Thyroid gland (tissue), 4 donors: ENCODE results near the gene RABL6. TPM values are rescaled to one million over a fixed set of nuclear protein-coding genes. Genes with fewer than 3 reads are reported as not detected.

Experiments
- DNase-seq, 2 donors: peaks; one replicate each; pipeline ENCODE4 v3.0.0-alpha.2; 2019
- H3K27ac ChIP-seq, 3 donors: fragments of 200-600 bp; sonication (generic); 1 replicate in 2 of 3; 2 replicates in 1 of 3; pipeline ENCODE4 v1.5.1; 2016 to 2019; ENCODE audit warnings: mild to moderate bottlenecking in 1 of 3, moderate library complexity in 1 of 3
- H3K27me3 ChIP-seq: fragments of 200-600 bp; sonication (generic); one replicate; pipeline ENCODE4 v1.5.1; 2019
- H3K36me3 ChIP-seq, 2 donors: fragments of 200-600 bp; sonication (generic); one replicate each; pipeline ENCODE4 v1.5.1; 2016 to 2019
- H3K4me1 ChIP-seq, 2 donors: fragments of 200-600 bp; sonication (generic); one replicate each; pipeline ENCODE4 v1.5.1; 2017 to 2019
- H3K4me3 ChIP-seq, 3 donors: fragments of 200-600 bp; sonication (generic); replicated peaks in 1 of 3; 1 replicate in 2 of 3; 2 replicates in 1 of 3; pipeline ENCODE4 v1.5.1; 2016; ENCODE audit warnings: mild to moderate bottlenecking in 1 of 3
- H3K9me3 ChIP-seq: fragments of 200-600 bp; sonication (generic); one replicate; pipeline ENCODE4 v1.5.1; 2017
- CTCF ChIP-seq, 6 experiments: fragments of 200-600 bp in 3 of 6; fragments of 450-650 bp in 3 of 6; sonication (generic) in 3 of 6; IDR thresholded peaks; one replicate each; pipeline ENCODE4 v1.5.1; 2016 to 2019; ENCODE audit warnings: antibody characterized with exemption in 6 of 6, mild to moderate bottlenecking in 2 of 6, inconsistent platforms in 1 of 6, moderate library complexity in 1 of 6
- POLR2A ChIP-seq, 2 donors: fragments of 450-650 bp; IDR thresholded peaks; one replicate each; pipeline ENCODE4 v1.6.1; 2017; ENCODE audit warnings: antibody characterized with exemption in 2 of 2, mild to moderate bottlenecking in 2 of 2, moderate library complexity in 1 of 2
- WGBS, 2 donors: methylation state at CpG; one replicate each; pipeline ENCODE4 v1.1.5; 2017; 5-methylcytosine and 5-hydroxymethylcytosine counted together
- intact Hi-C: fragments of 100-400 bp; cut with DNase I; formaldehyde crosslinking; loops from one replicate; pipeline ENCODE4 v1.15.1; 2023
- total RNA-seq, 4 donors: library from RNA; depleted of rRNA; stranded (reverse); fragments of >200 nt; gene quantifications; one replicate each; pipeline ENCODE4 v1.2.3, GENCODE V29; 2016

RABL6 gene
- total RNA-seq, 4 donors from 2014 or later, result 59.8 to 84.0 (median 62.2) TPM

DNA sequence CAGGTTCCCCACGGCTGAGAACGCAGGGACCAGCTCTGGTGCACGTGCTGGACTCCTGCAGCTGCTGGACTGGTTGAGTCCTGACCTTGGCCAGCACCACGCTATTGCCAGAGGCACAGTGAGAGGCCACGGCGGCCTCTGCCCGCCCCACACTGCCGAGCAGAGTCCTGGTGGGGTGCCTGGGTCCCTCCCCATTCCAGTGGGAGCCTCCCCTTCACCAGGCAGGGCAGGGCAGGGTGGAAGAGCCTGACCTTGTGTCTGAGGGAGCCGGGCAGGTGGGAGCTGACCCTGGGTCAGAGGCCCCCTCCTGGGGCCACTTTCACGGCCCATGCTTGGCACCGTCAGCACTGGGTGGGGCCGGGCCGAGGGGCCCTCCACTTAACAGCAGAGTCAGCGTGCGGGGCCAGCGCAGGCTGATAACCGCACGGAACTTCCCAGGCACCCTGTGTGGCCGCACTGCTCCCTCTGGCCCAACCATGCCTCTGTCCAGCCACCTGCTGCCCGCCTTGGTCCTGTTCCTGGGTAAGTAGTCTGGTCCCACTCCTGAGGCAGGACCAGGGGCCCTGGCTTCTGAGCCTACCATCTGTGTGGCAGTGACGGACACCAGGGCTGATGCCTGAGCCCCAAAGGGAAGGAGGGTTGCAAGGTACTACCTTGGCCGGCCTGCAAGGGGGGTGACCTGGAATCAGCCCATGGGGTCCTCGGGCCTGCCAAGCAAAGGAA, 44.4 kb downstream of the RABL6 start, which contains the start of gene MAMDC4:
MAMDC4 (plus strand) TSS at position 406 of the 723 bp plus-strand sequence; CDS start at position 477, 71 bp downstream.
- Histone ChIP-seq H3K27me3 (no peaks in the 10 kb centered on the region), H3K4me3 (no peak within 1 kb of the TSS), H3K36me3 (peaks cover 7 to 10% of the 10 kb centered on the region in 2 donors), H3K27ac (no peak within 1 kb of the TSS), H3K4me1 (peaks cover 14 to 17% of the 10 kb centered on the region in 2 donors), H3K9me3 (no peaks in the 10 kb centered on the region)
- intact Hi-C loops, result no loop called here
- TF ChIP-seq POLR2A (IDR thresholded peaks at IDR 0.05), result no peak
- DNase-seq, result no peak
- WGBS, 2 donors, result 90 to 93% methylated on average over 3 to 5 of the region's 23 CpGs

DNA sequence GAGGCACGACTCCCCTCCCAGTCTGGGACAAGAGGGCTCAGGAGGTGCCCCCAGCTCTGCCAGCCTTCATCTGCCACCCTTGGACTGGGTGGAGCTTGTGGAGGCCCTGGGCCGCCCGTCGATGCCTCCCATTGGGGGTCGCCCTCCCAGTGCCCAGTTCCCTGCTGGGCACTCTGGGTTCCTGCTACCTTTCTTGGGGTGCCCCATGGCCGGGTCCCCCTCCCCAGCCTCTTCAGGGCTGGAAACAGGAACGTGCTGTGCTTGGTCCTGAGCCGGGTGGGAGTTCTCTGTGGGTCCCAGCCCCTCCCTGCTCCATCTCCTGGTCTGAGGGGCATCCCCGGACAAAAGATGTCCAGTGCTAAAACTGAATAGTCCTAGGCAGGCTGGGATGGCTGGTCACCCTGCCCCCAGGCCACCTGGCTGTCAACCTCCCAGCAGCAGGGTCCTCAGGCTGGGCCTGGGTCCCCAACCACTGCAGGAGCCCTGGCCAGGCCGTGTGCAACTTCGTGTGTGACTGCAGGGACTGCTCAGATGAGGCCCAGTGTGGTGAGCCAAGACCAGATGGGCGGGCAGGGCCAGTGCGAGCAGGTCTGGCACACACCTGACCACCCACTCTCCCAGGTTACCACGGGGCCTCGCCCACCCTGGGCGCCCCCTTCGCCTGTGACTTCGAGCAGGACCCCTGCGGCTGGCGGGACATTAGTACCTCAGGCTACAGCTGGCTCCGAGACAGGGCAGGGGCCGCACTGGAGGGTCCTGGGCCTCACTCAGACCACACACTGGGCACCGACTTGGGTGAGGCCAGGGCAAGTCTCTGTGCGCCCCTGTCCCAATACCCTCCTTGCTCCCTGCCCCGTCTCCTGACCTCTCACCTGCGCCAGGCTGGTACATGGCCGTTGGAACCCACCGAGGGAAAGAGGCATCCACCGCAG, 45.2 kb downstream of the RABL6 start:
- no peak for DNase-seq
- peaks cover 9 to 12% of the 10 kb centered on the region in 2 donors for H3K4me1 ChIP-seq
- intact Hi-C loops, result no loop called here
- WGBS, 2 donors, result 85 to 91% methylated on average over 13 to 17 of the region's 29 CpGs
- H3K4me3 ChIP-seq, result no peak overlapping the region
- no peak for TF ChIP-seq POLR2A (IDR thresholded peaks at IDR 0.05)
- no peak for TF ChIP-seq CTCF (IDR thresholded peaks at IDR 0.05)
- no peaks in the 10 kb centered on the region for H3K27me3 ChIP-seq
- H3K9me3 ChIP-seq, result no peaks in the 10 kb centered on the region
- H3K27ac ChIP-seq, result no peak overlapping the region
- H3K36me3 ChIP-seq, result peaks cover 7 to 10% of the 10 kb centered on the region in 2 donors

GRCh38 chr9:136853596-136854112, 45.9 kb downstream of the RABL6 start:
- no peak for TF ChIP-seq CTCF (IDR thresholded peaks at IDR 0.05)
- no peak for TF ChIP-seq POLR2A (IDR thresholded peaks at IDR 0.05)
- Histone ChIP-seq H3K4me3 (no peak overlapping the region), H3K36me3 (peaks cover 7 to 10% of the 10 kb centered on the region in 2 donors), H3K27ac (no peak overlapping the region), H3K4me1 (peaks cover 9 to 18% of the 10 kb centered on the region in 2 donors), H3K27me3 (no peaks in the 10 kb centered on the region), H3K9me3 (no peaks in the 10 kb centered on the region)
- intact Hi-C loops, result no loop called here
- WGBS, 2 donors, result 89 to 91% methylated on average over 15 to 18 of the region's 18 CpGs
- no peak for DNase-seq

DNA sequence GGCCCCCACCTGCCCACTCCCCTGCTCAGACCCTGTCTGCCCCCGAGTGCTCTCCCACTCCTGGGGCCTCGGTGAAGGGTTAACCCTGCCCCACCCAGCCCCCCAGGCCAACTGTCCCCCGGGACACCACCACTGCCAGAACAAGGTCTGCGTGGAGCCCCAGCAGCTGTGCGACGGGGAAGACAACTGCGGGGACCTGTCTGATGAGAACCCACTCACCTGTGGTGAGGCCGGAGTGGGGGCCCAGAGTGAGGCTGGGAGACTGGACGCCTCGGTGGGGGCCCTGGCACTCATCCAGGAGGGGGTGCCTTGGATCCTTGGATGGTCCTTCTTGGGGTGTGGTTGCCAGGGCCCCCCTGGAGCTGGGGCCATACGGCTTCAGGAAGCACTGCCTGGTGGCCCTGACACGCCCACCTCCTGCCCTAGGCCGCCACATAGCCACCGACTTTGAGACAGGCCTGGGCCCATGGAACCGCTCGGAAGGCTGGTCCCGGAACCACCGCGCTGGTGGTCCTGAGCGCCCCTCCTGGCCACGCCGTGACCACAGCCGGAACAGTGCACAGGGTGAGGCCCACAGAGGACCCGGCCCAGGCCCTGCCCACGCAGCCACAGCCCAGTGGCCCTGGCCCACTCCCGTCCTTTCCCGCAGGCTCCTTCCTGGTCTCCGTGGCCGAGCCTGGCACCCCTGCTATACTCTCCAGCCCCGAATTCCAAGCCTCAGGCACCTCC, 46.5 kb downstream of the RABL6 start:
- intact Hi-C loops, result no loop called here
- Histone ChIP-seq H3K36me3 (peaks cover 7 to 10% of the 10 kb centered on the region in 2 donors), H3K27me3 (no peaks in the 10 kb centered on the region), H3K9me3 (no peaks in the 10 kb centered on the region), H3K4me1 (peaks cover 15 to 24% of the 10 kb centered on the region in 2 donors), H3K27ac (no peak overlapping the region), H3K4me3 (no peak overlapping the region)
- DNase-seq, result no peak
- 80 to 90% methylated on average over 8 to 18 of the region's 30 CpGs for WGBS, 2 donors
- TF ChIP-seq POLR2A (IDR thresholded peaks at IDR 0.05) (no peak), CTCF (IDR thresholded peaks at IDR 0.05) (no peak)
